Measurements from ENCODE around the gene THTPA. TPM values are rescaled to one million over a fixed set of nuclear protein-coding genes. Genes with fewer than 3 reads are reported as not detected.

Gene THTPA
- total and polyA plus RNA-seq, 2 of the 13 experiments (the other 11 are each of a cell fraction or from before 2014, with no cell fraction given), result 7.4 to 8.7 TPM

DNA sequence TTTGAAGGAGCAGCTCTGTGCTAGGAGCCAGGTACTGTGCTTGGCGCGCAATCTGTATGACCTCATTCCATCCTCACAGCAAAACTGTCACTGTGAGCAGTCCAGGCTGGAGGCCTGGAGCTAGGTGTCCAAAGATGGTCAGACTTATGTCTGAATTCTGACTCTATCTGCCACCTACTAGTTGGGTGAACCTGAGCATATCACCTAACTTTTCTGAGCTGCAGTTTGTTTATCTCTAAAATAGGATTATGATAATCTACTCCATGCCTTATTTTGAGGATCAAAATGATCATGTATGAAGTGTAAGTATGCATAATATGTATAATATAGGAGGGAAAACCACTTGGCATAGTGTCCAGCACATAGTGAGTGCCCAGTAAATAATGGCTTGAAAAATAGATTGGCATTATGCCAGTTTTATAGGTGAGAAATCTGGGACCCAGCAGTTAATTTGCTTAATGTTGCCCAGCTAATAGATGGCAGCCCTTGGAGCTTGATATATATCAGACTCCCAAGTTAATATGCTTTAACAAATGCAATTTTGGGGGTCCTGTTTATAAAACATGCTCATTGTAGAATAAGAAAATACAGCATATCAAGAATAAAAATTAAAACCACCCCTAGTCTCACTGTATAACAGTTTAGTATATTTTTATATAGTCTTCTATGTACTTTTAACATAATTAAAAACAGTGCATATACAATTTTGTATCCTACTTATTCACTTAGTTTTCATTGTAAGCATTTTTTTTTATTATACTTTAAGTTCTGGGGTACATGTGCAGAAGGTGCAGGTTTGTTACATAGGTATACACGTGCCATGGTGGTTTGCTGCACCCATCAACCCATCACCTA, 27.1 kb downstream of the THTPA start (continued):
- 0 out of 2 replicates have a peak, but pooled peaks have one; percentile 6 for TF ChIP-seq SKIL (CRISPR knock-in tag; IDR thresholded peaks at IDR 0.05; ENCODE audit: borderline replicate concordance)
- TF ChIP-seq SUZ12 (IDR thresholded peaks at IDR 0.05; ENCODE audit: low read depth, low read length), result no peak
- peak; percentile 92 for TF ChIP-seq MBD4 (IDR thresholded peaks at IDR 0.05; ENCODE audit: borderline replicate concordance, low read length)
- peak; percentile 59 for TF ChIP-seq ATF7 (IDR thresholded peaks at IDR 0.05)
- no peak; the same call in 1 of the 2 replicates for TF ChIP-seq ATF7 (CRISPR knock-in tag; IDR thresholded peaks at IDR 0.05)
- TF ChIP-seq TAF15 (IDR thresholded peaks at IDR 0.05; ENCODE audit: low read depth, low read length, poor library complexity, severe bottlenecking), result peak; percentile 87
- TF ChIP-seq, protein P1, sequence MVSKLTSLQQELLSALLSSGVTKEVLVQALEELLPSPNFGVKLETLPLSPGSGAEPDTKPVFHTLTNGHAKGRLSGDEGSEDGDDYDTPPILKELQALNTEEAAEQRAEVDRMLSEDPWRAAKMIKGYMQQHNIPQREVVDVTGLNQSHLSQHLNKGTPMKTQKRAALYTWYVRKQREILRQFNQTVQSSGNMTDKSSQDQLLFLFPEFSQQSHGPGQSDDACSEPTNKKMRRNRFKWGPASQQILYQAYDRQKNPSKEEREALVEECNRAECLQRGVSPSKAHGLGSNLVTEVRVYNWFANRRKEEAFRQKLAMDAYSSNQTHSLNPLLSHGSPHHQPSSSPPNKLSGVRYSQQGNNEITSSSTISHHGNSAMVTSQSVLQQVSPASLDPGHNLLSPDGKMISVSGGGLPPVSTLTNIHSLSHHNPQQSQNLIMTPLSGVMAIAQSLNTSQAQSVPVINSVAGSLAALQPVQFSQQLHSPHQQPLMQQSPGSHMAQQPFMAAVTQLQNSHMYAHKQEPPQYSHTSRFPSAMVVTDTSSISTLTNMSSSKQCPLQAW (CRISPR knock-in tag; IDR thresholded peaks at IDR 0.05), result 0 out of 2 replicates have a peak, but pooled peaks have one; percentile 7
- TF ChIP-seq NR2F2 (IDR thresholded peaks at IDR 0.05; ENCODE audit: borderline replicate concordance, low read depth), result peak; percentile 54; the same call in 1 of the 2 replicates
- TF ChIP-seq ZSCAN31 (CRISPR knock-in tag; IDR thresholded peaks at IDR 0.05; ENCODE audit: low read depth), result peak; percentile 69; the same call in 1 of the 2 replicates
- peak; percentile 79 for TF ChIP-seq NFIC (IDR thresholded peaks at IDR 0.05; ENCODE audit: low read length)
- TF ChIP-seq, protein P2, sequence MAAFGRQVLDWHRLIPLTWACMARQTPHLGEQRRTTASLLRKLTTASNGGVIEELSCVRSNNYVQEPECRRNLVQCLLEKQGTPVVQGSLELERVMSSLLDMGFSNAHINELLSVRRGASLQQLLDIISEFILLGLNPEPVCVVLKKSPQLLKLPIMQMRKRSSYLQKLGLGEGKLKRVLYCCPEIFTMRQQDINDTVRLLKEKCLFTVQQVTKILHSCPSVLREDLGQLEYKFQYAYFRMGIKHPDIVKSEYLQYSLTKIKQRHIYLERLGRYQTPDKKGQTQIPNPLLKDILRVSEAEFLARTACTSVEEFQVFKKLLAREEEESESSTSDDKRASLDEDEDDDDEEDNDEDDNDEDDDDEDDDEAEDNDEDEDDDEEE (CRISPR knock-in tag; IDR thresholded peaks at IDR 0.05), result no peak
- TF ChIP-seq ZNF674 (CRISPR knock-in tag; IDR thresholded peaks at IDR 0.05; ENCODE audit: low read depth), result 0 out of 2 replicates have a peak, but pooled peaks have one; percentile 24
- 0 out of 2 replicates have a peak, but pooled peaks have one; percentile 61 for TF ChIP-seq ZSCAN5A (CRISPR knock-in tag; IDR thresholded peaks at IDR 0.05; ENCODE audit: borderline replicate concordance)
- 0 out of 2 replicates have a peak, but pooled peaks have one; percentile 48 for TF ChIP-seq RFXAP (CRISPR knock-in tag; IDR thresholded peaks at IDR 0.05; ENCODE audit: borderline replicate concordance)
- TF ChIP-seq, protein P3, sequence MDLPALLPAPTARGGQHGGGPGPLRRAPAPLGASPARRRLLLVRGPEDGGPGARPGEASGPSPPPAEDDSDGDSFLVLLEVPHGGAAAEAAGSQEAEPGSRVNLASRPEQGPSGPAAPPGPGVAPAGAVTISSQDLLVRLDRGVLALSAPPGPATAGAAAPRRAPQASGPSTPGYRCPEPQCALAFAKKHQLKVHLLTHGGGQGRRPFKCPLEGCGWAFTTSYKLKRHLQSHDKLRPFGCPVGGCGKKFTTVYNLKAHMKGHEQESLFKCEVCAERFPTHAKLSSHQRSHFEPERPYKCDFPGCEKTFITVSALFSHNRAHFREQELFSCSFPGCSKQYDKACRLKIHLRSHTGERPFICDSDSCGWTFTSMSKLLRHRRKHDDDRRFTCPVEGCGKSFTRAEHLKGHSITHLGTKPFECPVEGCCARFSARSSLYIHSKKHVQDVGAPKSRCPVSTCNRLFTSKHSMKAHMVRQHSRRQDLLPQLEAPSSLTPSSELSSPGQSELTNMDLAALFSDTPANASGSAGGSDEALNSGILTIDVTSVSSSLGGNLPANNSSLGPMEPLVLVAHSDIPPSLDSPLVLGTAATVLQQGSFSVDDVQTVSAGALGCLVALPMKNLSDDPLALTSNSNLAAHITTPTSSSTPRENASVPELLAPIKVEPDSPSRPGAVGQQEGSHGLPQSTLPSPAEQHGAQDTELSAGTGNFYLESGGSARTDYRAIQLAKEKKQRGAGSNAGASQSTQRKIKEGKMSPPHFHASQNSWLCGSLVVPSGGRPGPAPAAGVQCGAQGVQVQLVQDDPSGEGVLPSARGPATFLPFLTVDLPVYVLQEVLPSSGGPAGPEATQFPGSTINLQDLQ (CRISPR knock-in tag; IDR thresholded peaks at IDR 0.05), result peak; percentile 44; the same call in 1 of the 2 replicates
- TF ChIP-seq SAP130 (CRISPR knock-in tag; IDR thresholded peaks at IDR 0.05; ENCODE audit: low read depth), result peak; percentile 77
- TF ChIP-seq ZNF567 (CRISPR knock-in tag; IDR thresholded peaks at IDR 0.05; ENCODE audit: borderline replicate concordance), result no peak
- no peak for TF ChIP-seq SYNCRIP (IDR thresholded peaks at IDR 0.05; ENCODE audit: insufficient read depth, low read depth, low read length)
- TF ChIP-seq ZIK1 (CRISPR knock-in tag; IDR thresholded peaks at IDR 0.05; ENCODE audit: borderline replicate concordance, low read depth), result 0 out of 2 replicates have a peak, but pooled peaks have one; percentile 7

All from HepG2 (cell line).